Measurements from ENCODE around the gene EPS15. TPM values are rescaled to one million over a fixed set of nuclear protein-coding genes. Genes with fewer than 3 reads are reported as not detected.
"Not testable (repeated sequence)": the region's sequence is repeated elsewhere in the genome, so short reads cannot be mapped to it uniquely, and the experiment has no call there.

The EPS15 gene
- total and polyA plus RNA-seq, 8 donors = 13.3 to 139 (median 46.8) TPM

- Histone ChIP-seq H3K9me3 (no peaks in the 10 kb centered on the region), H3K27me3 (no peaks in the 10 kb centered on the region), H3K4me1 (peaks cover 0 to 9% (median 0%) of the 10 kb centered on the region in 4 donors), H3K36me3 (no peaks in the 10 kb centered on the region), H3K4me3 (no peak overlapping the region), H3K27ac (no peak overlapping the region)
- 95 to 98% (median 96%) methylated on average over 1 of the region's 1 CpG for WGBS, 5 donors
- no peak for DNase-seq
- intact Hi-C loops (cut with DNase I; ENCODE audit: low total_unique reads) = no loop called here
- TF ChIP-seq EP300 (IDR thresholded peaks at IDR 0.05) (no peak), POLR2AphosphoS5 (IDR thresholded peaks at IDR 0.05) (no peak), POLR2A (IDR thresholded peaks at IDR 0.05) (no peak)
- TF ChIP-seq, protein P1, sequence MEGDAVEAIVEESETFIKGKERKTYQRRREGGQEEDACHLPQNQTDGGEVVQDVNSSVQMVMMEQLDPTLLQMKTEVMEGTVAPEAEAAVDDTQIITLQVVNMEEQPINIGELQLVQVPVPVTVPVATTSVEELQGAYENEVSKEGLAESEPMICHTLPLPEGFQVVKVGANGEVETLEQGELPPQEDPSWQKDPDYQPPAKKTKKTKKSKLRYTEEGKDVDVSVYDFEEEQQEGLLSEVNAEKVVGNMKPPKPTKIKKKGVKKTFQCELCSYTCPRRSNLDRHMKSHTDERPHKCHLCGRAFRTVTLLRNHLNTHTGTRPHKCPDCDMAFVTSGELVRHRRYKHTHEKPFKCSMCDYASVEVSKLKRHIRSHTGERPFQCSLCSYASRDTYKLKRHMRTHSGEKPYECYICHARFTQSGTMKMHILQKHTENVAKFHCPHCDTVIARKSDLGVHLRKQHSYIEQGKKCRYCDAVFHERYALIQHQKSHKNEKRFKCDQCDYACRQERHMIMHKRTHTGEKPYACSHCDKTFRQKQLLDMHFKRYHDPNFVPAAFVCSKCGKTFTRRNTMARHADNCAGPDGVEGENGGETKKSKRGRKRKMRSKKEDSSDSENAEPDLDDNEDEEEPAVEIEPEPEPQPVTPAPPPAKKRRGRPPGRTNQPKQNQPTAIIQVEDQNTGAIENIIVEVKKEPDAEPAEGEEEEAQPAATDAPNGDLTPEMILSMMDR (IDR thresholded peaks at IDR 0.05) = no peak
Measured at GRCh38 chr1:51537568-51537967, 18.5 kb upstream of the EPS15 start.

GRCh38 chr1:51535006-51535592 lies 16.0 kb upstream of the EPS15 start:
- no peaks in the 10 kb centered on the region for H3K27me3 ChIP-seq
- H3K4me3 ChIP-seq = no peak overlapping the region
- no peaks in the 10 kb centered on the region for H3K36me3 ChIP-seq
- H3K4me1 ChIP-seq = peaks cover 0 to 9% (median 0%) of the 10 kb centered on the region in 4 donors
- intact Hi-C loops (cut with DNase I; ENCODE audit: low total_unique reads) = no loop called here
- peak; percentile 31 to 77 for DNase-seq
- H3K27ac ChIP-seq = peak overlapping the region in 2 of 5 donors; percentile 4 to 16
- TF ChIP-seq POLR2A (IDR thresholded peaks at IDR 0.05) = no peak
- TF ChIP-seq, protein P1 (IDR thresholded peaks at IDR 0.05) = peak in 5 of 7 experiments; percentile 58 to 66 (median 59)
- no peak for TF ChIP-seq EP300 (IDR thresholded peaks at IDR 0.05)
- TF ChIP-seq POLR2AphosphoS5 (IDR thresholded peaks at IDR 0.05) = peak in 1 of 3 donors; percentile 23
- H3K9me3 ChIP-seq = no peaks in the 10 kb centered on the region
- 8 to 19% (median 10%) methylated on average over 3 of the region's 3 CpGs for WGBS, 5 donors

DNA sequence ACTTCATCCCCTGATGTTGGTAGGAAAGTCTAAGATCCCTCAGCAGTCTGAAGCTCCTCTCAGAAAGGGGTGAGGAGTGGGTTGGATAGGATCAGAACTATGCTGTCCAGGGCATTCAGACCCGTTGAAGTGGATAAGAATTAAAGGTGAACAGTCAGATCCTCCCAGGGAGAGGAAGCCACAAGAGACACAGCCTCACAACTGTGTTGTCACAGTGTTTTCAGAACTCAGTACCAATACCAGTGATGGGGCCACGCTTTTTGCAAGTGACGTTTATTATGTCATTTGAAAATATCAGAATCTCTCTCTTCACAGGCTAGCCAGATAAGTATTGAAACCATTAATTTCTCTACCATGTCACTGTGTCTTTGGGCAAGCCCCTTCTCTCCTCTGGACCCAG lies 15.4 kb upstream of the EPS15 start:
- H3K4me3 ChIP-seq = no peak overlapping the region
- intact Hi-C loops (cut with DNase I; ENCODE audit: low total_unique reads) = no loop called here
- no peaks in the 10 kb centered on the region for H3K27me3 ChIP-seq
- no peaks in the 10 kb centered on the region for H3K9me3 ChIP-seq
- TF ChIP-seq, protein P1 (IDR thresholded peaks at IDR 0.05) = no peak
- TF ChIP-seq POLR2A (IDR thresholded peaks at IDR 0.05) = no peak
- 52 to 73% (median 55%) methylated on average over 3 of the region's 3 CpGs for WGBS, 5 donors
- no peaks in the 10 kb centered on the region for H3K36me3 ChIP-seq
- no peak for DNase-seq
- H3K27ac ChIP-seq = peak overlapping the region in 2 of 5 donors; percentile 4 to 16
- peaks cover 0 to 9% (median 0%) of the 10 kb centered on the region in 4 donors for H3K4me1 ChIP-seq

DNA sequence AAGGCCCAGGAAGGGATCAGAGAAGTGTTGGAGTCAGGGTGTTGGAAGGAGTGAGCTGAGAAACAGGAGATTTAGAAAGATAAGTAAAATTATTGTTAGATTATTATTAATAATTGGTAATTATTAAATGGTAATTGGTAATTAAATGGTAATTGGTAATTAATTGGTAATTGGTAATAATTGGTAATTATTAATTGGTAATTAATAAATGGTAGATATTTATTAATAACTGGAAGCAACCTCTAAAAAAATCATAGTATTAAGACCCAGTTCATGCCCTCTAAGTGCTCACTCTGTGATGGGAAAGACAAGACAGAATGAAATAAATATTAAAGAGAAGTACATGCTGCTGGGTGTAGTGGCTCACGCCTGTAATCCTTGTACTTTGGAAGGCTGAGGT lies 13.8 kb upstream of the EPS15 start:
- Histone ChIP-seq H3K27me3 (no peaks in the 10 kb centered on the region), H3K27ac (no peak overlapping the region), H3K4me1 (peaks cover 0 to 9% (median 0%) of the 10 kb centered on the region in 4 donors), H3K36me3 (no peaks in the 10 kb centered on the region), H3K9me3 (no peaks in the 10 kb centered on the region), H3K4me3 (no peak overlapping the region)
- TF ChIP-seq, protein P1 (IDR thresholded peaks at IDR 0.05) = no peak
- TF ChIP-seq EP300 (IDR thresholded peaks at IDR 0.05) = no peak
- no peak for TF ChIP-seq POLR2A (IDR thresholded peaks at IDR 0.05)
- TF ChIP-seq POLR2AphosphoS5 (IDR thresholded peaks at IDR 0.05) = no peak
- DNase-seq = no peak
- intact Hi-C loops (cut with DNase I; ENCODE audit: low total_unique reads) = no loop called here
- WGBS, 5 donors = 86 to 100% (median 96%) methylated on average over 1 of the region's 1 CpG

DNA sequence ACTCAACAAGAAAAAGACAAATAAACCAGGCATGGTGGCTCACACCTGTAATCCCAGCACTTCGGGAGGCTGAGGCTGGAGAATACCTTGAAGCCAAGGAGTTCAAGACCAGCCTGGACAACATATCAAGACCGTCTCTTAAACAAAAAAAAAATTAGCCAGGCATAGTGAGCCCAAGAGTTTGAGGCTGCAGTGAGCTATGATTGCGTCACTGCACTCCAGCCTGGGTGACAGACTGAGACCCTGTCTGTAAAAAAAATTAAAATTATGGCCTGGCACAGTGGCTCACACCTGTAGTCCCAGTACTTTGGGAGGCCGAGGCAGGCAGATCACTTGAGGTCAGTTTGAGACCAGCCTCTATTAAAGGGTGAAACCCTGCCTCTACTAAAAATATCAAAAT lies 11.4 kb upstream of the EPS15 start:
- 95 to 99% (median 97%) methylated on average over 4 of the region's 4 CpGs for WGBS, 5 donors
- H3K27me3 ChIP-seq; intact Hi-C loops (cut with DNase I; ENCODE audit: low total_unique reads); H3K36me3 ChIP-seq; H3K4me1 ChIP-seq; H3K27ac ChIP-seq; DNase-seq; H3K4me3 ChIP-seq; H3K9me3 ChIP-seq: not testable (repeated sequence)

Measured in stomach (tissue), 9 donors.